HG03378 (cell line): ENCODE data around the gene PEX1.
A peak's percentile ranks its signal among the peaks of the same experiment; 100 is the strongest.
"Not testable (repeated sequence)": the region's sequence is repeated elsewhere in the genome, so short reads cannot be mapped to it uniquely, and the experiment has no call there.

Source experiments
- ATAC-seq: cut with Tn5 transposase; IDR thresholded peaks from one replicate; pipeline ENCODE4 v1.9.1; 2021; ENCODE audit warnings: mild to moderate bottlenecking, moderate library complexity; ENCODE audit not compliant: unreplicated experiment

Gene PEX1

DNA sequence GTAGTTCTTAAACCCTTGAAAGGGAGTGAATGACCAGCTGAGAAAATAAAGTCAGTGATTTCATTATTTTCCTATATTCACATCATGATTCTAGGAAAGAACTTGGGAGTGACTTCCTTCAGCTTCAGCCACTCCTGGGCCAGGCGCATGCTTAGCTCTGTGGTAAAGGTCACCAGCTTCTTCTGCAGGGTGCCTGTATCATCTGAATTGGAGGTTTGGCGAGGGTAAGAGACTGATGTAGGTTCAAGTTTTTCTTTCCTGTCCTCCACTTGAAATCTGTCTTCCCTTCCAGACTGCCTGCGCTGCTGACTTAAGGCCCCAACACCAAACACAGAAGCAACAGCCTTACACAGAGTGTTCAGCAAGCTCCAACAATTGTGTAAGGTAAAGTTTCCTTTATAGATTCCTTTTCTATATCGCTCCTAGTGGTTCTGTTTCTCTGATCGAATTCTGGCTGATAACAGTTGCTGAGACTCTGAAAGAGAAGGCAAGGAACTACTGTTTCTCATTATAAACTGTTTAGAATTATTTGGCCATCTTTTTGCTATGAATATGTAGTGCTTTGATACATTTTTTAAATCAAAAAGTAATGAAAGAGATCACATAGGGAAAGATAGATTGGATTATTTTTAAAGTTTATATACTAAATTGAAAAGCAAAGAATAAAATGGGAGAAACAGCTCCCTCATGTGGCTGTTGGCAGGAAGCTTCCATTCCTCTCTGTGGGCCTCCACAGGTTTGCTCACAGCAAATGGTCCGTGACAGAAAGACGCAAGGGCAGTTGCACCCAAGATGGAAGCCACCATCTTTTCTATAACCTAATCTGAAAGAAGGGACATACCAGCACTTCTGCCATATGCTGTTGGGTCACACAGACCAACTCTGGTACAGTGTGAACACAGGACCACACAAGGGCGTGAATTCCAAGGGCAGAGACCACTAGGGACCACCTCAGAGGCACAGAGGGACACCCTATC is 67.0 kb downstream of the PEX1 start:
- peak; percentile 71 for ATAC-seq

GRCh38 chr7:92460510-92460909 is 67.8 kb downstream of the PEX1 start:
- ATAC-seq: no peak

DNA sequence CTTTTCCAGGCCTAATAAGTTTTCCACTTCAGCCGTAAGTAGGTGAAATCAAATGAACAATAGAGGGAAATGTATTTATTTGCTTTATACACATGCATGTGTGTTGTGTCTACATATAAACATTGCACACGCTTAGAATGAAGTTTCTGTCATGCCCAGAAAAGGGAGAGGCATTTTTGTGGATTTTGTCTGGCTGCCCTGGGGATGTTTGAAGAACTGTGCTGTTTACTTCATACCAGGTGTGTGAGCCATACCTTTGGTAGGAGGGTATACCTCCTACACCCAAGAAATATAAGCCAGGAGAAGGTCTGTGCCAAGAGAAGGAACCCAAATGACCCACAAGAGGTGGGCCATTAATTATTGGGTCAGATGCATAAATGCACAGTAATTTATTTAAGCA is 68.2 kb downstream of the PEX1 start:
- ATAC-seq: no peak

DNA sequence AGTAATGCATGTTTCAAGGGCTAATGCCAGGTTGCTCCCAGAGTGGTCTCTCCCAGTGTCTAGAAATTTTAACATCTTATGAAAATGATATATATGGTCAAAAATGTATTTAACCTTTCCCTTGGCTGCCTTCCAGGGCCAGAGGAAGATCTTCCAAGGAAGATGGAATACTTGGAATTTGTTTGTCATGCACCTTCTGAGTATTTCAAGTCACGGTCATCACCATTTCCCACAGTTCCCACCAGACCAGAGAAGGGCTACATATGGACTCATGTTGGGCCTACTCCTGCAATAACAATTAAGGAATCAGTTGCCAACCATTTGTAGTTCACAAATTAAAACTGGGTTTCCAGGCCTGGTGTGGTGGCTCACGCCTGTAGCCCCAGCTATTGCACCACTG is 72.1 kb downstream of the PEX1 start:
- ATAC-seq: no peak

DNA sequence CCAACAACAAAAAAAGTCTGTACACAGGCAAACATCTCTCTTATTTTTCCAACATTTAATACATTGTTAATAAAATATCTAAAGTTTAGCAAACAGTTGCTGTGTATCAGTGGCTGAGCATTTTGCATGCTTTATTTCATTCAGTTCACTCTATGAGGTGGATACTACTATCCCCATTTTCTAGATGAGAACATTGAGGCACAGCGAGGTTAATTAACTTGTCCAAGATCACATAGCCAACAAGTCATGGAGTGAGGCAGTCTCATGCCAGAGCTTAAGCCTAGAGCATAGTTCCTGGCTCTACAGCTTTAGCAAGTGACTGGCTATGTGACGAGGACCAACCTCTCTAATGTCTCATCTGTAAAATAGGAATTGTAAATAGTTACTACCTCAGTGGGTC is 76.7 kb downstream of the PEX1 start:
- no peak for ATAC-seq

- ATAC-seq: peak; percentile 50
Observed at GRCh38 chr7:92448205-92448747, 80.0 kb downstream of the PEX1 start.

DNA sequence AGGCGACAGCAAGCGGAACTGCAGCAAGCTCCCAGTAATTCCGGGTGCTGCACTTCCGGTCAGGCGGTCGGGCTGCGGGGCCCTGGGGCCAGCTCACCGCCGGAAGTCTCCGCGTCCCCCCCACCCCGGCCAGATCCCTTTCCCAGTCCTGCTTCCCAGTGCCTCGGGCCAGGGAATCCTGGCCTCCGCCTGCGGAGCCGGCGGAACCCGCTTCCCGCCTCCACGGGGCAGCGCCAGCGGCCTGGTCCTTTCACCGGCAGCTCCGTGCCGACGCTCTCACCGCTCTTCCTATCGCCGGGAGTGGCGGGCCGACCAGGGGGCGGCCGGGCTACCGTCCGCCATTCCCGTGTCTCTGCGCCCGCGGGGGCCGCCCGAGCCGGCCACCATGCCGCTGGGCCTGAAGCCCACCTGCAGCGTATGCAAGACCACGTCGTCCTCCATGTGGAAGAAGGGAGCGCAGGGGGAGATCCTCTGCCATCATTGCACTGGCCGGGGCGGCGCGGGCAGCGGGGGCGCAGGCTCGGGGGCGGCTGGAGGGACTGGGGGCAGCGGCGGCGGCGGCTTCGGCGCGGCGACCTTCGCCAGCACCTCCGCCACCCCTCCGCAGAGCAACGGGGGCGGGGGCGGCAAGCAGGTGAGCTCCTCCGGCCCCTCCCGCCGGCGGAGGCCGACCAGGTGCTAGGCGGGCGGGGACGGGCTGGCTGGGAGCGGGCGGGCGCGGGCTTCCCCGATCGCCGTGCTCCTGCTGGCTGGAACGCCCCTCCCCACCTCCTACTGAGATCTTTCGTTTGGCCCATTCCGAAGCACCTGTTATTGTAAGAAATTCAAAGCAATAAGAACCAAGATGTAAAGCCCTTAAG is 80.7 kb downstream of the PEX1 start, which contains the start of gene GATAD1:
Gene GATAD1, plus strand, starts transcription at position 138 of the 860 bp plus-strand sequence. Its CDS starts 248 bp downstream, at position 386.
- ATAC-seq: peak; percentile 89

GRCh38 chr7:92446869-92447344 is 81.4 kb downstream of the PEX1 start:
- ATAC-seq: no peak

- ATAC-seq: not testable (repeated sequence)
Observed at GRCh38 chr7:92442720-92443119, 85.6 kb downstream of the PEX1 start.

- no peak for ATAC-seq
Observed at GRCh38 chr7:92437956-92438491, 90.3 kb downstream of the PEX1 start.
